Measurements from ENCODE around the gene ANKRD28.

Gene ANKRD28

DNA sequence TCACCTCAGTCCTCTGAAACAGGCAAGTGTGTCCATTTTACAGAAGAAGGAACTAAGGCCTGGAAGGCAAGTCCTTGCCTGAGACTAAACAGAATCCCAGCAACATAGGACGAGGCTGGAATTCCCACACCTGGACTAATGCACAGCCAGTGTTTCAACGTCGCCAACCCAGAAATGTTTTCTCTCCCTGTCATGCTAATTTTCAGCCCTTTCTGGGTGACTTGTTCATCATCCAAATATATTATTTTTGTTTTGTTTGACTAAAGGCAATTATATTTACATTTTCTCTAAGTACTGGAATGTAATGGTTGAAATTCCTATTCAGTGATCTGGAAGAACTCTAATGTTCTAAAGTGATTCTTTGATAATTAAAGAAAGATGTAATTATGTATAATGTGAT, 144.5 kb downstream of the ANKRD28 start:
- H3K27ac ChIP-seq: no peak overlapping the region
- TF ChIP-seq, protein P1, sequence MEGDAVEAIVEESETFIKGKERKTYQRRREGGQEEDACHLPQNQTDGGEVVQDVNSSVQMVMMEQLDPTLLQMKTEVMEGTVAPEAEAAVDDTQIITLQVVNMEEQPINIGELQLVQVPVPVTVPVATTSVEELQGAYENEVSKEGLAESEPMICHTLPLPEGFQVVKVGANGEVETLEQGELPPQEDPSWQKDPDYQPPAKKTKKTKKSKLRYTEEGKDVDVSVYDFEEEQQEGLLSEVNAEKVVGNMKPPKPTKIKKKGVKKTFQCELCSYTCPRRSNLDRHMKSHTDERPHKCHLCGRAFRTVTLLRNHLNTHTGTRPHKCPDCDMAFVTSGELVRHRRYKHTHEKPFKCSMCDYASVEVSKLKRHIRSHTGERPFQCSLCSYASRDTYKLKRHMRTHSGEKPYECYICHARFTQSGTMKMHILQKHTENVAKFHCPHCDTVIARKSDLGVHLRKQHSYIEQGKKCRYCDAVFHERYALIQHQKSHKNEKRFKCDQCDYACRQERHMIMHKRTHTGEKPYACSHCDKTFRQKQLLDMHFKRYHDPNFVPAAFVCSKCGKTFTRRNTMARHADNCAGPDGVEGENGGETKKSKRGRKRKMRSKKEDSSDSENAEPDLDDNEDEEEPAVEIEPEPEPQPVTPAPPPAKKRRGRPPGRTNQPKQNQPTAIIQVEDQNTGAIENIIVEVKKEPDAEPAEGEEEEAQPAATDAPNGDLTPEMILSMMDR (conservative IDR thresholded peaks at IDR 0.05): no peak

DNA sequence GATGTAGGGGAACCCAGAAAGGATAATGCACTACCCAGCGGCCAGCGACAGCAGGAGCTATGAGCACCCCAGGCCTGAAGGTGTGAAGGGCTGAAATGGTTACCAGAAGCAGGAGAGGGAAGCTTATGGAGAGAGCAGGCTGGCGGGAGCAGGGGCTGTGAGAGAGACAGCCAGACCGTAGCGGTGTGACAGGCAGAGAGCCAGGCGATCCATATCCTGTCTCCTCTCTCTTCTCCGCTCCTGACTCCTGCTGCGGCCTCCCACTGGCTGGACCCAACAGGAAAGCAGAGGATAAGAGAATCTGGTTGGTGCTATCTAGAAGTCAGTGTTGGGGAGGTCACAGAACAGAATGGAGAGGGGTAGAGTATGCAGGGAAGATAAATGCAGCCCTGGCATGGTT, 146.4 kb downstream of the ANKRD28 start:
- TF ChIP-seq, protein P1 (conservative IDR thresholded peaks at IDR 0.05): no peak
- no peak overlapping the region for H3K27ac ChIP-seq

DNA sequence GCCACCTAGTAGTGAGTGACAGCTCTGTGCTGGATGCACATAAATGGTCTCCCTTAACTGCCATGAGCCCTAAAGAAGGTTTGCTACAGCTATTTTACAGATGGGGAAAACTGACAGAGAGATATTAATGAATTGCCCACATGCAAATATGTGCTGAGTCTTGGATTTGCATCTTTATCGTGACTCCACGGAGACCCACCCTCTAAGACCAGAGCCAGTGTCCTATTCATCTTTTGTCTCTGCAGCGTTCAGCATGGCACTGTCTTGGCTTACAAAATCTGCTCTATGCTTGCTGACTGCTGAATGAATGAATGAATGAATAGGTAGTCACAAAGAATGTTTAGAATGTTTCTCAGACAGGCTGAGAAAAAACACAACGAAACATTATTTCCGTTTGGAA, 147.9 kb downstream of the ANKRD28 start:
- no peak overlapping the region for H3K27ac ChIP-seq
- TF ChIP-seq, protein P1 (conservative IDR thresholded peaks at IDR 0.05): no peak

DNA sequence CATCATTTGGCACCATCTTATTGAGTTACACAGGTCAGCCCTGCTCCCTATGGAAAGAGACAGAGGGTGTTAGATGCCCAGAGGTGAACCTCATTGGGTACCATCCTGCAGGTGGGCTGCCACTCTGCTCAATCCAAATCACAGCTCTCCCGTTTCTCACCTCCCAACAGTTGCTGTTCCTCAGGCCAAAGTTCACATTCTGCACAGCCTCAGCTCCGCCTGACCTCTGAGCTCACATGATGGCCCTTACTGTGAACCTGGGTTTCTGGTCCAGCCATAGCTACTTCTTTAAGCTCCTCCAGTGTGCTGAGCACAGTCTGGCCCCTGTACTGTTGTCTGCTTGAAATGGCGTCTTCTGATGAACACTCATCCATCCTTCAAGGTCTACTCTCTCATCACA, 148.4 kb downstream of the ANKRD28 start:
- no peak overlapping the region for H3K27ac ChIP-seq

GRCh38 chr3:15647611-15648167, 150.1 kb downstream of the ANKRD28 start:
- TF ChIP-seq, protein P1 (conservative IDR thresholded peaks at IDR 0.05): no peak

More for the DNA sequence above, 148.4 kb downstream of the ANKRD28 start:
- TF ChIP-seq, protein P1 (conservative IDR thresholded peaks at IDR 0.05): no peak

DNA sequence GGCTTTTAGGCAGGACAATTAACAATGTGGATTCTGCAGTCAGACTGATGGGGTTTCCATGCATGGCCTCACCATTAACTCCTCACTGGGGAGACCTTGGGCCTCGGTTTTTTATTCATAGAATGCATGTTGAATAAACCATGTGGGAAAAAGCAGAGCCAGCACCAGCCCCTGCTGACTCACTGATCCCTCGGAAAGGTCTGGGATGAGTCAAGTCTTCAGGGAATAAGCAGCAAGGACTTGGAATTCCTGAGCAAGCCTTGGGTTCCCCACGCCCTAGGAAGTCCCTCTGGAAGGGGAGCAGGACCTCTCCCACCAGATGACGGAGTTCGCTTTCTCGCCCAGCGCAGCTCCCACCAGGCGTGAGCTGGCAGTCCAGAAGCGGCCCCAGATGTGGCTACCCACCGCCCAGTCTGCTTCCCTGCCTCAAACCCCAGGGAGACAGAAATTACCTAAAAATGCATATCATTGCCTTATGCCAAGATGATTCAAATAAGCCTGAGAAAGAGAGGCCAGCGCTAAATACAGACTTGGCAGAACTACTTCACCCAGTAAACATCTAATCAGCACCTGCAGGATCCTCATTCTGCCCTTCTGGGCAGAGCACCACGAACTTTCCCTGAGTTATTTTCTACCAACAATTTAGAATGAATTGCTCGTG, 150.8 kb downstream of the ANKRD28 start:
- TF ChIP-seq, protein P1 (conservative IDR thresholded peaks at IDR 0.05): no peak
- H3K27ac ChIP-seq: no peak overlapping the region

More at GRCh38 chr3:15647611-15648167, 150.1 kb downstream of the ANKRD28 start:
- H3K27ac ChIP-seq: no peak overlapping the region

- TF ChIP-seq, protein P1 (conservative IDR thresholded peaks at IDR 0.05): no peak
- no peak overlapping the region for H3K27ac ChIP-seq
These were observed 151.9 kb downstream of the ANKRD28 start for GRCh38 chr3:15645740-15646501.

All from VCaP (cell line).